OCI-LY7 (cell line): ENCODE measurements around the gene TPRG1L. TPM values are rescaled to one million over a fixed set of nuclear protein-coding genes. Genes with fewer than 3 reads are reported as not detected.

ENCODE experiments used
- BruUV-seq: library from RNA; stranded (reverse); fragments of 400-500 nt; replicated peaks from 2 replicates; lab custom pipeline; 2021; lab: Mats Ljungman, UMichigan
- CTCF ChIA-PET: fragments of 300-600 bp; sonication (Branson Sonifier 250); formaldehyde crosslinking; loops from one replicate; lab custom pipeline; 2022; ENCODE audit warnings: antibody characterized with exemption; ENCODE audit not compliant: unreplicated experiment; lab: Charles Lee
- POLR2A ChIA-PET: fragments of 300-600 bp; sonication (Branson Sonifier 250); formaldehyde crosslinking; loops from one replicate; lab custom pipeline; 2022; ENCODE audit warnings: antibody characterized with exemption; lab: Charles Lee
- DNase-seq: peaks from one replicate; pipeline ENCODE4 v3.0.0-alpha.2; 2015; ENCODE audit warnings: low spot score
- H2AFZ ChIP-seq: fragments of 200-600 bp; sonication (generic), shearing (Covaris generic); 2 replicates; pipeline ENCODE4 v1.6.1; 2014; ENCODE audit warnings: mild to moderate bottlenecking, antibody characterized with exemption, low read length, moderate library complexity
- H3K27ac ChIP-seq: fragments of 200-600 bp; sonication (generic); 2 replicates; pipeline ENCODE4 v1.5.1; 2014; ENCODE audit warnings: mixed run types, low read depth, mild to moderate bottlenecking, moderate library complexity, low read length, inconsistent platforms; ENCODE audit not compliant: poor library complexity, severe bottlenecking
- H3K36me3 ChIP-seq: fragments of 200-600 bp; sonication (generic); 2 replicates; pipeline ENCODE4 v1.6.1; 2014; ENCODE audit warnings: mild to moderate bottlenecking, antibody characterized with exemption, low read length, moderate library complexity, mixed read lengths; ENCODE audit not compliant: insufficient read depth
- H3K4me1 ChIP-seq: fragments of 200-600 bp; sonication (generic); 2 replicates; pipeline ENCODE4 v1.5.1; 2014; ENCODE audit warnings: mild to moderate bottlenecking, low read length; ENCODE audit not compliant: insufficient read depth, poor library complexity, severe bottlenecking
- H3K4me2 ChIP-seq: fragments of 200-600 bp; sonication (generic); 2 replicates; pipeline ENCODE4 v1.6.1; 2014; ENCODE audit warnings: mild to moderate bottlenecking, low read length
- H3K4me3 ChIP-seq: fragments of 200-600 bp; sonication (generic); 2 replicates; pipeline ENCODE4 v1.5.1; 2014; ENCODE audit warnings: mild to moderate bottlenecking, low read depth, low read length; ENCODE audit not compliant: poor library complexity, severe bottlenecking
- H3K79me2 ChIP-seq: fragments of 200-600 bp; sonication (generic); 2 replicates; pipeline ENCODE4 v1.6.1; 2016; ENCODE audit warnings: low read depth, mild to moderate bottlenecking, low read length, moderate library complexity, mixed read lengths; ENCODE audit not compliant: insufficient read depth
- H3K9me2 ChIP-seq: fragments of 200-600 bp; sonication (generic); 2 replicates; pipeline ENCODE4 v1.6.1; 2016; ENCODE audit warnings: mild to moderate bottlenecking, low read length, mixed read lengths; ENCODE audit not compliant: insufficient read depth
- H3K9me3 ChIP-seq: fragments of 200-600 bp; sonication (generic); 2 replicates; pipeline ENCODE4 v1.6.1; 2014; ENCODE audit warnings: mild to moderate bottlenecking, mixed run types, low read length, mixed read lengths
- H4K20me1 ChIP-seq: fragments of 200-600 bp; sonication (generic); 2 replicates; pipeline ENCODE4 v1.6.1; 2014; ENCODE audit warnings: mild to moderate bottlenecking, antibody characterized with exemption, low read length, moderate library complexity, mixed read lengths; ENCODE audit not compliant: insufficient read depth
- CTCF ChIP-seq: fragments of 200-600 bp; sonication (generic); conservative IDR thresholded peaks from 2 replicates; pipeline ENCODE4 v1.5.1; 2014; ENCODE audit warnings: mild to moderate bottlenecking, antibody characterized with exemption, low read length, moderate library complexity, mixed read lengths
- EZH2phosphoT487 ChIP-seq: fragments of 200-600 bp; sonication (generic); IDR thresholded peaks from 2 replicates; pipeline ENCODE4 v1.6.1; 2018; ENCODE audit warnings: low read depth, borderline replicate concordance, mild to moderate bottlenecking, mixed run types, antibody characterized with exemption, low read length, moderate library complexity, mixed read lengths
- intact Hi-C: fragments of 100-400 bp; cut with micrococcal nuclease; formaldehyde crosslinking; loops from one replicate; pipeline ENCODE4 v1.10.0; 2022; ENCODE audit not compliant: unreplicated experiment
- total RNA-seq, 2 experiments: library from RNA; depleted of rRNA in 1 of 2; stranded (reverse); fragments of >200 nt in 1 of 2; shearing (Covaris generic) in 1 of 2; gene quantifications; 2 replicates each; pipeline ENCODE4 v1.2.3, GENCODE V29; 2014 to 2022

TPRG1L gene
- total RNA-seq, 2 experiments from 2014 or later: 3.1 to 6.8 TPM

DNA sequence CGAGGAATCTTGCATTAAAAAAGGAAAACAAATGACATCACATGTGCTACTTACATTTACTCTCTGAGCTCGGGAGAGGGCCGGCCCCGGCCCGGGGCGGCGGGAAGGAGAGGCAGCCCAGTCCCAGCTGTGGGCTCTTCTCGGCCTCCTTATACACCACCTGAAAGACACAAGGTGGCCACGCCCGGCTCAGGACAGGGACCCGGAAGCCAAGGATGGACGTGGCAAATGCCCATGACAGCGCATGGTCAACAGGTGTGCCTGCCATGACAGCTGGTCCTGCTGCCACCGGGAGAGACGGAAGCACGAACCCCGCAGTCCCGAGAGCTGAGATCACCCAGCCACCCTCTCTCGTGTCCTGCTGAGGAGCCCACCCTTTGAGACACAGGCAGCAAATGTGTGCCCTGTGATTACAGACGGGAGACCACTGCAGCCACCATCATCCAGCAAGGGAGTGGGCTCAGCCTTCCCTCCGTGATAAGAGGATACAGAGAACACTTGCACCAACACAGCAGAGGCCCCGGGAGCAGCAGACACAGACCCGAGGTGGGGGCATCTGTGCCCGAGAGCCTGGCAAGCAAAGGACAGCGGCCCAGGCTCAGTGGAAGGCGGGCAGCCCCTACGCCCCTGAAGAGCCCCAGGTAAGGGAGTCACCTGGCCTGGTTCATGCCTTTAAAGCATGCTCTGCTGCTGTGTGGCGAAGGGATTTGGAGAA is 8.7 kb downstream of the TPRG1L start:
- Histone ChIP-seq H3K9me3 (no peaks in the 10 kb centered on the region), H3K4me3 (no peak overlapping the region), H3K27ac (no peak overlapping the region), H3K79me2 (no peaks in the 10 kb centered on the region), H3K9me2 (no peaks in the 10 kb centered on the region), H3K4me1 (no peaks in the 10 kb centered on the region), H3K4me2 (no peak overlapping the region), H3K36me3 (peaks cover 55% of the 10 kb centered on the region), H2AFZ (no peak overlapping the region), H4K20me1 (no peaks in the 10 kb centered on the region)
- DNase-seq: no peak
- ChIA-PET POLR2A (no interaction called here), CTCF (no interaction called here)
- intact Hi-C loops: no loop called here
- BruUV-seq: no TSS peak
- no peak for TF ChIP-seq EZH2phosphoT487
- no peak for TF ChIP-seq CTCF

GRCh38 chr1:3634059-3634800 is 9.4 kb downstream of the TPRG1L start:
- no peaks in the 10 kb centered on the region for H3K79me2 ChIP-seq
- H3K4me1 ChIP-seq: no peaks in the 10 kb centered on the region
- BruUV-seq: no TSS peak
- intact Hi-C loops: no loop called here
- ChIA-PET CTCF (no interaction called here), POLR2A (no interaction called here)
- no peak for TF ChIP-seq CTCF
- TF ChIP-seq EZH2phosphoT487: no peak
- no peak overlapping the region for H2AFZ ChIP-seq
- H3K36me3 ChIP-seq: peaks cover 49% of the 10 kb centered on the region
- H3K4me3 ChIP-seq: no peak overlapping the region
- no peak for DNase-seq
- no peaks in the 10 kb centered on the region for H3K9me3 ChIP-seq
- no peaks in the 10 kb centered on the region for H3K9me2 ChIP-seq
- no peak overlapping the region for H3K4me2 ChIP-seq
- no peaks in the 10 kb centered on the region for H4K20me1 ChIP-seq
- H3K27ac ChIP-seq: no peak overlapping the region

- BruUV-seq: no TSS peak
- CTCF ChIA-PET: no interaction called here
- Histone ChIP-seq H2AFZ (no peak overlapping the region), H3K79me2 (no peaks in the 10 kb centered on the region), H3K4me1 (no peaks in the 10 kb centered on the region), H3K27ac (no peak overlapping the region), H3K9me2 (no peaks in the 10 kb centered on the region), H3K36me3 (peaks cover 46% of the 10 kb centered on the region), H3K4me2 (no peak overlapping the region), H3K4me3 (no peak overlapping the region), H4K20me1 (no peaks in the 10 kb centered on the region), H3K9me3 (no peaks in the 10 kb centered on the region)
- POLR2A ChIA-PET: interaction anchor here (0.9 kb wide), 1 partner anchor 18 kb away, joined by 3 read pairs; no protein-coding TSS in a partner anchor
- TF ChIP-seq CTCF: no peak
- TF ChIP-seq EZH2phosphoT487: no peak
- no peak for DNase-seq
- intact Hi-C loops: no loop called here
Measured at GRCh38 chr1:3636080-3636479, 11.3 kb downstream of the TPRG1L start.
